DMS79 (cell line): ENCODE data around the gene C10orf90.

Source experiments
- DNase-seq: peaks from one replicate; lab custom pipeline; 2025; lab: John Stamatoyannopoulos, UW

Gene C10orf90

GRCh38 chr10:126459878-126460481 lies 210.5 kb downstream of the C10orf90 start:
- DNase-seq = no peak

DNA sequence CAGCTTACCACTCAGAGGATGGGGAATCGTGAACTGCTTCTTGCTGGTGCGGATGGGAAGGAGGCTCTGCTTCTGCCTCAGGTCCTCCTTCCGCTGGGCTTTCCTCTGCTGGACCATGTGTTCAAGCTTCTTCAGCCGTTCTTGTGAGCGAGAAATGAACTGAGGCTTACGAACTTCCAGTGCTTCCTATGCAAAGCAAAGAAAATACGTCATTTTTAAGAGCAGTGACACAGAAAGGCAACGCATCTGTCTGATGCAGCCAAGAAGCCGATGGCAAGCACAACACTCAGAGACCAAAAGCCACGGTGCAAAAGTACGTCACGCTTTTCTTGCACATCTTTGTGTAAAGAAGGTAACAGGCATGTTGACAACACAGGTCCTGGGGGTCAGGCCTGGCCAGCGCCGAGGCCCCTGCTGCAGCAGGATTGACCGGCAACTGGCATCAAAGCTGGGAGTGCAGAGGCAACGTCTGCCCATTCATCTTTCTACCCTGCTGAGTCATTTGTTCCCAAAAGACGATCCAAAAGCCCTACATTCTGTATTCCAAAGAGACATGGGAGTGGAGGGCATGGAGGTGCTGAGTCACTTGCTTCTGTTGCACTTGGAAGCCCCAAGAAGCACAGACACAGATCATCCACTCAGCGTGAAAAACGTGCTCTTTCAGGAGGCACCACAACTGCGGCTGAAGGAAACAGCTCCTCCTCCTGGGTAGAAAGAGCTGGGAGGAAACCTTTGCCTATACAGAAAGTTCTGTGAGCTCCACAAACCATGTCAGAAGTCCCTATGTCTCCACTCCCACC lies 211.3 kb downstream of the C10orf90 start:
- DNase-seq = no peak

DNA sequence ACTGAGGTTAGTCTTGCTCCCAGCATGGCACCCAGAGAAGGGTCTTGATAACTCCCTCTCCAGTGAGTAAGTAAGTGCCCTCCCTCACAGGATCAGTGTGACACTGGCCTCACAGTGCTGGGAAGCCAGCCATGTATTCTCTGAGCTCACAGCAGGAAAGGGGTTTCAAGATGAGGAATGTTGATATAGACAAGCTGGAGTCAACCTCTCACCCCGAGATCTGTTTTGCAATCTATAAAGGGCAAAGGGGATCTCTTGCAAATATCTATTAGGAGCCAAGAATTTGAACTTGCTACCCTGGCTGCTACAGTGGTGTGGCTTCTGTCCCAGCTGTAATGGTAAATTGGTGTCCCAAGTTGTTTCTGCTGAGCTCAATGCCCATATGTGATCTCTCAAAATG lies 212.0 kb downstream of the C10orf90 start:
- no peak for DNase-seq

GRCh38 chr10:126456632-126457031 lies 213.9 kb downstream of the C10orf90 start:
- no peak for DNase-seq

- no peak for DNase-seq
Measured at GRCh38 chr10:126455766-126456405, 214.6 kb downstream of the C10orf90 start.

- no peak for DNase-seq
Measured at GRCh38 chr10:126455036-126455765, 215.3 kb downstream of the C10orf90 start.

DNA sequence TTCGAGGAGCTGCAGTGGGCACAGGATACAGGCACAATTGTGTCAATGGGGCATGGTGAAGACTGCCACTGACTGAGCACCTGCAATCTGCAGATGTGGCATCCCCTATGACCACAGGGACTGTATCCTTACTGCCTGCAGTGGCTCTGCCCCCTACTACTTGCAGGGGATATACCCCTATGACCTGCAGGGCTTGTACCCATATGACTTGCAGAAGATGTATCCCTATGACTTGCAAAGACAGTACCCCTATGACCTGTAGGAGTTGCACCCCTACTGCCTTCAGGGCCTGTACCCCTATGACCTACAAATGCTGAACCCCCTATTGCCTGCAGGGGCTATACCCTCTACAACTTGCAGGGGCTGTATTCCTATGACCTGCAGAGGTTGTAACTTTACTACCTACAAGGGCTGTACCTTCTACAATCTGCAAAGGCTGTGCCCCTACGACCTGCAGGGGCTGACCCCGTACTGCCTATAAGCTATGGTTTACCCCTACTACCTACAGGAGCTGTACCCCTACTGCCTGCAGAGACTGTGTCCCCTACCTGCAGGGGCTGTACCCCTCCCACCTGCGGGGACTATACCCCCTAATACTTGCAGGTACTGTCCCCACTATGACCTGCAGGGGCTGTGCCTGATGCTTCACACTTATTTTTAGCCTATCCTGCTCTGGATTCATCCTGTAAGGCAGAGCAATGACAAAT lies 216.3 kb downstream of the C10orf90 start:
- no peak for DNase-seq

GRCh38 chr10:126452245-126452644 lies 218.2 kb downstream of the C10orf90 start:
- no peak for DNase-seq

DNA sequence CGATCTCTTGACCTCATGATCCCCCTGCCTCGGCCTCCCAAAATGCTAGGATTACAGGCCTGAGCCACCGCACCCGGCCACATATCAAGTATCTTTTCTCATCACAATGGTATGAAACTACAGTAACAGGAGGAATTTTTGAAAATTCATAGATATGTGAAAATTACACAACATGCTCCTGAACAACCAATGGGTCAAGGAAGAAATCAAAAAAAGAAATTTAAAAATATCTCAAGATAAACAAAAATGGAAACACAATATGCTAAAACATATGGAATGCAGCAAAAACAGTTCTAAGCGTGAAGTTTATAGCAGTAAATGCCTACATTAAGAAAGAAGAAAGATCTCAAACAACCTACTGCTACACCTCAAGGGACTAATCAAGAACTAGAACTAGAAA lies 222.4 kb downstream of the C10orf90 start:
- DNase-seq = no peak

DNA sequence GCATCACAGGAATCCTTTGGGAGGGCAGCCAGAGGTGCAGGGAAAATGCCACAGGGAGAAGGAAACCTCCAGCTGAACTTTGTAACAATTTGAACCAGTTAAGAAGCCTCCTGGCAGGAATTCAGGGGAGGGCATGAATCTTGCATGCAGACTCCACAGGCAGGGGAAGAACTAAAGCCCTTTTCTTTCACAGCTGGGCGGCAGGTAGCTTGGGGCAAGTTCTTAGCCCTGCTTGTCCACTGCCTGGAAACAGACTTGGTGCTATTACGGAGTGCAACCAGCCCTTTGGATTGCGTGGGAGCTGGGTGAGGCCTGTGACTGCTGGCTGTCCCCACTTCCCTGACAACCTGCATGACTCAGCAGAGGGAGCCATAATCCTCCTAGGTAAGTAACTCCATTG lies 230.6 kb downstream of the C10orf90 start:
- DNase-seq = no peak

- no peak for DNase-seq
Measured at GRCh38 chr10:126438407-126438783, 232.1 kb downstream of the C10orf90 start.

DNA sequence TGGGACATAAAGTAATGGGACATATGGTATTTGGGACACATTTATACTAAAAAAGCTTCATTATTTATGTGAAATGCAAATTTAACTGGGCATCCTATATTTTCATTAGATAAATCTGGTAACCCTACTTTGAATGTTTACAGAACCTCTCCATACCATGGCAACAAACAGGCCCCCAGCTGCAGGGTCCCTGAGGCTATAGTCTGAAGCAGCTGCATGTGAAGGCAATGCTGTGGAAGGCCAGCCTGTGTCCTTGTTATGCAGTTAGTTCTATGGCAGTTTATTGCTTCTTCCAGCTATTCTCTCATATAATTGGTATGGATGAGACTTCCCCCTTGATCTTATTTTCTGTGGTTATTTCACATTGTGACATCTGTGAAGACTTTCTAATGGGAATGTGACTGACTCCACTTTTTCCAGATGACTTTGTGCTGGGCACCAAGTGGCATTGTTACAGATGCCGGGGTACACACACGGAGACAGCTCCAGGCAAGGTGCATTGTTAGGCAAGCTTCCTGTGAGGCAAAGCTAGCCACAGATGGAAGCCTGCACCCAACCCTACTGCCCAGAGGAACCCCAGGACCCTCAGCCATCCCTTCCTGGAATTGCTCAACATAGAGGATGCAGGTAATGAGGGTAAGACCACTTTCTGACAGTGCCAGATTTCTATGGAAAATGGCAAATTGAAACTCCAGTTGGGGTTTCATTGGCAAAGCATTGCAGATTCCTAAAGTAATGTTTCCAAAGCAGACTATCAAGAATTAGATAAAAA lies 232.7 kb downstream of the C10orf90 start:
- DNase-seq = no peak

GRCh38 chr10:126434235-126434634 lies 236.3 kb downstream of the C10orf90 start:
- DNase-seq = no peak

- DNase-seq = no peak
Measured at GRCh38 chr10:126433351-126433750, 237.1 kb downstream of the C10orf90 start.

DNA sequence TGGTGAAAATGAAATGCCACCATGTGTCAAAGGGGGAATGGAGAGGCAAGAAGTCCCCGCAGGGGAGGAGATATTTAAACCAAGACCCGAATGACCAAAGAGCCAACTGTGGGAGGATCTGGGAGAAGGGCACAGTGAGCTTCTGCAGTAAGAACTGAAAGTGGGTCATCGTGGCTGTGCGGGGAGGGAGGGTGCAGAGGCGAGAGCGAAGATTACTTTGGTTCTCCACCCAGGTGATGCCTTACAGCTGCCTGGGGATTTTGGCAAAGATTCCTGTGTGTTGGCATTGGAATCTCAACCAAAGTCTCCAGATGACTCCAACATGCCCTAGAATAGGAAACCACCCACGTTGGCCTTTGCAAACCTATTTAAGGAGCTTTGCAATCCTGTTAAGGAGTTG lies 238.0 kb downstream of the C10orf90 start:
- DNase-seq = no peak

DNA sequence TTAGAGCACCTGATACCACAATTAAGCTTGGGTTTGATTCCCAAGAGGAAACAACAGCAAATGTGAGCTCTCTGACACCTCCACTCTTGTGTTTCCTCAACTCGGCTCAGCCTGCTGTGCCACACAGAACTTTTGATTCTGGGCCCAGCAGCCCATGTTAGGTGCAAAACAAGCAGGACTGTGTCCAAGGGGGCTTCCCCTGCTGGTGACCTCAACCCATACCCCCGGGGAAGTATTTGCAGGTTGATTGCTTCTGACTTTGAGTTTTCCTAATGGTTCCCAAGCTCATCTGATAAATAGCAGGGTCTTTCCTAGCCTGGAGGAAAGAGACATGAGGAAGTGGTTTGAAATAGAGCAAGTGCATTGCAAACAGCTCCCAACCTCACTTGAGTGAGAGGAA lies 238.7 kb downstream of the C10orf90 start:
- DNase-seq = no peak

- no peak for DNase-seq
Measured at GRCh38 chr10:126430512-126430911, 240.0 kb downstream of the C10orf90 start.

GRCh38 chr10:126429275-126429674 lies 241.2 kb downstream of the C10orf90 start:
- DNase-seq = no peak

GRCh38 chr10:126425489-126426065 lies 244.9 kb downstream of the C10orf90 start:
- DNase-seq = no peak

DNA sequence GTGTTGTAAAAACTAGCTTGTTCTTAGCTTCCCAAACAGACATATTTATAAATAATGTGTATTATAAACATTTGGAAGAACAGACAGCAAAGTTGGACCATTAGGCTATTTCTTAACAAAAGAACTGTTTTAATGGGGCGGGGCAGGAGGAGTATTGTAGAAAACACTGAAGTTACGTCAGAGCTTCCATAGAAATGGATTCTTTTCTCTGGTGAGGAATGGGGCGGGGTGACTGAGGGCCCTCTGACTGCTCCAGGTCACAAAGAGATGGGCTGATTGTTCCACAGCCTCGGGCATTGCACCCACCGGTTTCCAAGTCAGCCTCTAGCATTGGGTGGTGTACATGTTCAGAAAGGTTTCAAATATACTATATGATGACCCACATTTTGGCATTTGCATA lies 245.5 kb downstream of the C10orf90 start:
- no peak for DNase-seq
